Measurements from ENCODE around the gene GTF2A1L. TPM values are rescaled to one million over a fixed set of nuclear protein-coding genes. Genes with fewer than 3 reads are reported as not detected.
A peak's percentile ranks its signal among the peaks of the same experiment; 100 is the strongest.
"Not testable (repeated sequence)": the region's sequence is repeated elsewhere in the genome, so short reads cannot be mapped to it uniquely, and the experiment has no call there.

Gene GTF2A1L
- total RNA-seq: not detected

GRCh38 chr2:48617618-48618017 is at the start of gene GTF2A1L:
GTF2A1L (plus strand) TSS chr2:48617856; CDS start chr2:48617875, 19 bp downstream.
- FAIRE-seq (no peak), DNase-seq (ENCODE audit: low spot score in 2 of 2) (no peak)

- no peak for FAIRE-seq
- DNase-seq (ENCODE audit: low spot score in 2 of 2): no peak
These were observed 49.1 kb upstream of the GTF2A1L start for GRCh38 chr2:48568547-48568946.

GRCh38 chr2:48569433-48569832 is 48.2 kb upstream of the GTF2A1L start:
- DNase-seq (ENCODE audit: low spot score in 2 of 2) (no peak), FAIRE-seq (no peak)

GRCh38 chr2:48572816-48573215 is 44.8 kb upstream of the GTF2A1L start:
- no peak for DNase-seq (ENCODE audit: low spot score in 2 of 2)
- no peak for FAIRE-seq

GRCh38 chr2:48574353-48575287 is 43.0 kb upstream of the GTF2A1L start:
- FAIRE-seq: no peak
- DNase-seq (ENCODE audit: low spot score in 2 of 2): no peak

GRCh38 chr2:48578313-48578712 is 39.3 kb upstream of the GTF2A1L start:
- FAIRE-seq (no peak), DNase-seq (ENCODE audit: low spot score in 2 of 2) (no peak)

- DNase-seq (ENCODE audit: low spot score in 2 of 2) (no peak), FAIRE-seq (no peak)
These were observed 33.7 kb upstream of the GTF2A1L start for GRCh38 chr2:48583961-48584360.

- FAIRE-seq (no peak), DNase-seq (ENCODE audit: low spot score in 2 of 2) (no peak)
These were observed 33.1 kb upstream of the GTF2A1L start for GRCh38 chr2:48584551-48584950.

- FAIRE-seq: no peak
These were observed 31.2 kb upstream of the GTF2A1L start for GRCh38 chr2:48586433-48586832.

GRCh38 chr2:48587560-48587959 is 30.1 kb upstream of the GTF2A1L start:
- FAIRE-seq: no peak

More at GRCh38 chr2:48586433-48586832, 31.2 kb upstream of the GTF2A1L start:
- no peak for DNase-seq (ENCODE audit: low spot score in 2 of 2)

GRCh38 chr2:48587961-48588360 is 29.7 kb upstream of the GTF2A1L start:
- no peak for FAIRE-seq

More at GRCh38 chr2:48587560-48587959, 30.1 kb upstream of the GTF2A1L start:
- DNase-seq (ENCODE audit: low spot score in 2 of 2): no peak

GRCh38 chr2:48588745-48589144 is 28.9 kb upstream of the GTF2A1L start:
- FAIRE-seq (no peak), DNase-seq (ENCODE audit: low spot score in 2 of 2) (no peak)

More at GRCh38 chr2:48587961-48588360, 29.7 kb upstream of the GTF2A1L start:
- no peak for DNase-seq (ENCODE audit: low spot score in 2 of 2)

- FAIRE-seq: peak; percentile 75
- peak in 1 of 2 donors; percentile 49 for DNase-seq (ENCODE audit: low spot score in 2 of 2)
These were observed 28.4 kb upstream of the GTF2A1L start for GRCh38 chr2:48589170-48589767.

- no peak for FAIRE-seq
- no peak for DNase-seq (ENCODE audit: low spot score in 2 of 2)
These were observed 27.6 kb upstream of the GTF2A1L start for GRCh38 chr2:48590017-48590416.

GRCh38 chr2:48592067-48592466 is 25.6 kb upstream of the GTF2A1L start:
- FAIRE-seq (no peak), DNase-seq (ENCODE audit: low spot score in 2 of 2) (no peak)

GRCh38 chr2:48596751-48597150 is 20.9 kb upstream of the GTF2A1L start:
- FAIRE-seq; DNase-seq (ENCODE audit: low spot score in 2 of 2): not testable (repeated sequence)

- no peak for DNase-seq (ENCODE audit: low spot score in 2 of 2)
- FAIRE-seq: no peak
These were observed 20.2 kb upstream of the GTF2A1L start for GRCh38 chr2:48597492-48597891.

- DNase-seq (ENCODE audit: low spot score in 2 of 2) (no peak), FAIRE-seq (no peak)
These were observed 17.3 kb upstream of the GTF2A1L start for GRCh38 chr2:48600204-48600813.

GRCh38 chr2:48600917-48601316 is 16.7 kb upstream of the GTF2A1L start:
- DNase-seq (ENCODE audit: low spot score in 2 of 2): no peak
- no peak for FAIRE-seq

- FAIRE-seq (no peak), DNase-seq (ENCODE audit: low spot score in 2 of 2) (no peak)
These were observed 16.3 kb upstream of the GTF2A1L start for GRCh38 chr2:48601349-48601748.

Measured in frontal cortex (tissue), 4 donors.